BE2C (cell line): ENCODE data around the gene ALDOC.
A peak's percentile ranks its signal among the peaks of the same experiment; 100 is the strongest.

ENCODE experiments used
- DNase-seq: peaks from one replicate; pipeline ENCODE4 v3.0.0-alpha.2; 2020
- H3K27me3 ChIP-seq: fragments of 250-450 bp; sonication (Bioruptor Pico); 2 replicates; pipeline ENCODE4 v1.5.1; 2020; ENCODE audit warnings: mild to moderate bottlenecking
- H3K36me3 ChIP-seq: fragments of 250-450 bp; sonication (Bioruptor Pico); 2 replicates; pipeline ENCODE4 v1.5.1; 2020; ENCODE audit warnings: mild to moderate bottlenecking
- H3K4me1 ChIP-seq: fragments of 250-450 bp; sonication (Bioruptor Pico); 2 replicates; pipeline ENCODE4 v1.5.1; 2020
- H3K4me3 ChIP-seq: 2 replicates; pipeline ENCODE4 v1.5.1; 2011; ENCODE audit warnings: low read depth, low read length
- H3K9me3 ChIP-seq: fragments of 250-450 bp; sonication (Bioruptor Pico); 2 replicates; pipeline ENCODE4 v1.5.1; 2020
- TF ChIP-seq, protein P1 (sequence below): IDR thresholded peaks from 2 replicates; pipeline ENCODE4 v1.5.1; 2012; ENCODE audit warnings: mild to moderate bottlenecking, low read depth, low read length

The ALDOC gene

DNA sequence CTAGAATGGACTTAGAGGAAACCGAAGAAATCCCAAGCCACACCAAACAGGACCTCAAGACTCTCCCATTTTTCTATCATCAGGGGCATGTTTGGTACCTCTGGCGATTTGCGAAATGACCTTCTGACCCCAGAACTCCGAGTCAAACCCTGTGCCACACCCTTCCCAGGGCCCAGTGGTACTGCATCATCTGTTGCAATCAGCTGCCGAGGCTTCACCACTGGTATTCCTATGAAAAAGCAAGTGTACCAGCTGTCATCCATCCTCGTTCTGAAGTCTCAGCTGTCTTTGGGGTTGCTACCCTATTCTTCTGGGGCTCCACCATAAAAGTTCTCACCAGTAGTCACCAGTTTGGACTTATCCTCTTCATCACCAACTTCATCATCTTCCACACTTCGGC, 39.6 kb upstream of the ALDOC start:
- H3K9me3 ChIP-seq, result no peaks in the 10 kb centered on the region
- no peaks in the 10 kb centered on the region for H3K27me3 ChIP-seq
- peaks cover 20% of the 10 kb centered on the region for H3K36me3 ChIP-seq
- TF ChIP-seq, protein P1, sequence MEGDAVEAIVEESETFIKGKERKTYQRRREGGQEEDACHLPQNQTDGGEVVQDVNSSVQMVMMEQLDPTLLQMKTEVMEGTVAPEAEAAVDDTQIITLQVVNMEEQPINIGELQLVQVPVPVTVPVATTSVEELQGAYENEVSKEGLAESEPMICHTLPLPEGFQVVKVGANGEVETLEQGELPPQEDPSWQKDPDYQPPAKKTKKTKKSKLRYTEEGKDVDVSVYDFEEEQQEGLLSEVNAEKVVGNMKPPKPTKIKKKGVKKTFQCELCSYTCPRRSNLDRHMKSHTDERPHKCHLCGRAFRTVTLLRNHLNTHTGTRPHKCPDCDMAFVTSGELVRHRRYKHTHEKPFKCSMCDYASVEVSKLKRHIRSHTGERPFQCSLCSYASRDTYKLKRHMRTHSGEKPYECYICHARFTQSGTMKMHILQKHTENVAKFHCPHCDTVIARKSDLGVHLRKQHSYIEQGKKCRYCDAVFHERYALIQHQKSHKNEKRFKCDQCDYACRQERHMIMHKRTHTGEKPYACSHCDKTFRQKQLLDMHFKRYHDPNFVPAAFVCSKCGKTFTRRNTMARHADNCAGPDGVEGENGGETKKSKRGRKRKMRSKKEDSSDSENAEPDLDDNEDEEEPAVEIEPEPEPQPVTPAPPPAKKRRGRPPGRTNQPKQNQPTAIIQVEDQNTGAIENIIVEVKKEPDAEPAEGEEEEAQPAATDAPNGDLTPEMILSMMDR, result no peak
- no peaks in the 10 kb centered on the region for H3K4me1 ChIP-seq
- H3K4me3 ChIP-seq, result no peak overlapping the region
- DNase-seq, result no peak

DNA sequence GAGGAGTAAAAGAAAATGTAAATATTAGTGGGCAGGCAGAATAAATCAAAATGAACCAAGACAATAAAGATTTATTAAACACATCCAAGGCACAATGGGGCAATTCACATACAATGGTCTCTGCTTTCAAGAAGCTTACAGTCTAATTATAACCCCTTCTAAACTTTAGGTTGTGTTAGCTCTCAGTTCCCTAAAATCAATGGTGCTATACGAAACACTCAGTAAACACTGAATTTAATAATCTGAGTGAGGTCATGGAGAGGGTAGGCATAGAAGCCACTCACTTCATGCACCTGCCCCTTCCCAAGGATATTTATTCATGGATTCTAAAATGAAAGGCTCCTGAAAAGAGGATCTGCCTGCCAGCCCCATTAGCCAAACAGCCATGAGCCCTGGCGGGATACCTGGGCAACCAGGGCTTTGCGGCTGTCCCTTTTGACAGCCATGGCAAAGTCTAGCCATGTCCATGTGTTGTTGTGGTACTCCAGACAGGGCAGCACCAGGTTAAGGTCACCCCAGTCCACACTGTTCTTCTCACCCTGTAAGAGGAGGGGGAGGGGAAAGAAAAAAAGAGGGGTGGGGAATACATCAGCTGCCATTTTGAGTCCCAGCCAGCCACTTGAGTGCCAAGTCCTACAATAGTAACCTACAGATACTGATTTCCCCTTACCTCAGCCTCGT, 38.7 kb upstream of the ALDOC start:
- no peak for DNase-seq
- Histone ChIP-seq H3K4me1 (no peaks in the 10 kb centered on the region), H3K36me3 (peaks cover 17% of the 10 kb centered on the region), H3K4me3 (no peak overlapping the region), H3K27me3 (no peaks in the 10 kb centered on the region), H3K9me3 (no peaks in the 10 kb centered on the region)
- TF ChIP-seq, protein P1, result no peak

DNA sequence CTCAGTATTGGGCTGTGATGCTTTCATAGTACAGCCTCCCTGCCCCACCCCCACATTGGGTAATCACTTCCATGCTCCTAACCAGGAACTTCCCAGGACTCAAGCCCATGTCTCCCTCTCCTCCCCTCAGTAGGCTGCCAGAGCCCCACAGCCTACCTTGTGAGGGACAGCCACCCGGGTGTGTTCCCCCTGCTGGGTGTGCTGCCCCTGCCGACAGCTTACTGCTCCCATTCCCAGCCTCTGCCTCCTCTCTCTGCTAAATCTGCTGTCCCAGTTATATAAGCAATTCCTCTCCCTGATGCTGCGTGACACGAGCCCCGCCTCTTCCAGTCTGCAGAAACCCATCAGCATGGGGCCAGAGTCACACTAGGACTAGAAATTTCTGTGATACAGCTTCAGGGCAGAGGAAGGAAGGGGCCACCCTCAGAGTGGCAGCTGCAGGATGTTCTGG, 37.3 kb upstream of the ALDOC start, which contains the start of gene RSKR:
Gene RSKR, minus strand, starts transcription at position 255 of the 451 bp plus-strand sequence. Its CDS starts 24 bp downstream, at position 231.
- no peak for DNase-seq
- peaks cover 13% of the 10 kb centered on the region for H3K36me3 ChIP-seq
- TF ChIP-seq, protein P1, result no peak

GRCh38 chr17:28612936-28613872, 36.5 kb upstream of the ALDOC start:
- no peaks in the 10 kb centered on the region for H3K27me3 ChIP-seq
- no peaks in the 10 kb centered on the region for H3K4me1 ChIP-seq
- peaks cover 13% of the 10 kb centered on the region for H3K36me3 ChIP-seq
- peak; percentile 45 for DNase-seq
- TF ChIP-seq, protein P1, result peak; percentile 67
- no peaks in the 10 kb centered on the region for H3K9me3 ChIP-seq
- H3K4me3 ChIP-seq, result no peak overlapping the region

More for the DNA sequence above, 37.3 kb upstream of the ALDOC start, which contains the start of gene RSKR:
- Histone ChIP-seq H3K4me3 (no peak within 1 kb of the TSS), H3K4me1 (no peaks in the 10 kb centered on the region), H3K9me3 (no peaks in the 10 kb centered on the region), H3K27me3 (no peaks in the 10 kb centered on the region)

DNA sequence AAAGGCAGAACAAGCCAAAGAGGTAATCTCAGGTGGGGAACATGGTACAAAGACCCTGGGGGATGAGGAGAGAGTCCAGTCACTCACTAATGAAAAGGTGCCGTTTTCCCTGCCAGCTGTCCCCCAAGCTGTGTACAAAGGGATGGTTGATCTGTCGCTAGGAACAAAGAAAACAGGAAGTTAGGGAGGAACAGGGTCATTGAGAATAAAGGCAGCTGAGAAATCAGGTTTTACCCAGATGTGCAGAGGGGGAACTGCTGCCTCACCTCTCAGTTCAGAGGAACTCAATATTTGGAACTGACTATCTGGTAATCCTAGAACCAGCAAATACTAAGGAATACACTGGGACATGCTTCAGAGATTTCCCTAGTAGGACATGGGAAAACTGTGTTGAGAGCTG, 35.8 kb upstream of the ALDOC start:
- peaks cover 13% of the 10 kb centered on the region for H3K36me3 ChIP-seq
- no peak for DNase-seq
- H3K4me3 ChIP-seq, result no peak overlapping the region
- TF ChIP-seq, protein P1, result no peak
- H3K9me3 ChIP-seq, result no peaks in the 10 kb centered on the region
- H3K27me3 ChIP-seq, result no peaks in the 10 kb centered on the region
- H3K4me1 ChIP-seq, result no peaks in the 10 kb centered on the region
